GM18517 (cell line): Measurements from ENCODE around the gene CHD2.
"Not testable (repeated sequence)": the region's sequence is repeated elsewhere in the genome, so short reads cannot be mapped to it uniquely, and the experiment has no call there.

Experiments used
- ATAC-seq: cut with Tn5 transposase; IDR thresholded peaks from one replicate; pipeline ENCODE4 v1.9.1; 2021; ENCODE audit warnings: mild to moderate bottlenecking, moderate library complexity; ENCODE audit not compliant: unreplicated experiment

CHD2 gene

GRCh38 chr15:93031557-93032384, 131.6 kb downstream of the CHD2 start:
- not testable (repeated sequence) for ATAC-seq

DNA sequence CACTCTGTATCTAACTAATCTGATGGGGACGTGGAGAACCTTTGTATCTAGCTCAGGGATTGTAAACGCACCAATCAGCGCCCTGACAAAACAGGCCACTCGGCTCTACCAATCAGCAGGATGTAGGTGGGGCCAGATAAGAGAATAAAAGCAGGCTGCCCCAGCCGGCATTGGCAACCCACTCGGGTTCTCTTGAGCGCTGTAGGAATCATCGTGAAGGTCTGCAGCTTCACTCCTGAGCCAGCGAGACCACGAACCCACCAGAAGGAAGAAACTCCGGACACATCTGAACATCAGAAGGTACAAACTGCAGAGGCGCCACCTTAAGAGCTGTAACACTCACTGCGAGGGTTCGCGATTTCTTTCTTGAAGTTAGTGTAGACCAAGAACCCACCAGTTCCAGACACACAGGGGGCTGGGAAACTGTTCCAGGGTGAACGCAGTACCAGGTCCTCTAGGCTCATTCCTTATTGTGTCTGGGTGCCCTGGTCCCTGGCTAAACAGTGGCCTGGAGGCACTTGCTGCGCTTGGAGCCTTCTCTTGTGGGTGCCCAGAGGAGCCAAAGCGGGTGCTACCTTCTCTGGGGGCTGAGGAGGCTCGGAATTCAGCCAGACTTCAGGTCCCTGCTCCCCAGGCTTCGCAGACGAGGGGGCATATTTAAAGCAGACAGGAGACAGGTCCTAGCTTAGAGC, 132.5 kb downstream of the CHD2 start:
- ATAC-seq = not testable (repeated sequence)

- ATAC-seq = no peak
These were observed 133.4 kb downstream of the CHD2 start for GRCh38 chr15:93033434-93034045.

DNA sequence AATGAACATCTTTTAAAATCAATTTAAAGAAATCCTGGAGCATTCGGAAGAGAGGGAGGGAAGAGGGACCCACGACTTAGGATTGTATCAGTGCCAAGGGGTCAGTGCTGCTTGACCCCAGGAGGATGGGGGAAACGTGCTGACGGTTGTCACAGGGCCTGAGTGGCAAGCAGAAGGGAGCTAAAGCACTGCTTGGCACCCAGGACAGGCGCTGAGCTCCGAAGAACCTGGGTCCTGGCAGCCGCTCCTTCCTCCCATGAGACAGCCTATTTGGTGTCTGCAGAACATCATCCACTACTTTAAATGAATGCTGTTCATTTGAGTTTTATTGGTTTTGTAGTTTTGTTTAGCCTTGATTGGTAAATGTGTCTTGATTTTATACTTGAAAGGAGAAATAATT, 134.4 kb downstream of the CHD2 start:
- no peak for ATAC-seq

DNA sequence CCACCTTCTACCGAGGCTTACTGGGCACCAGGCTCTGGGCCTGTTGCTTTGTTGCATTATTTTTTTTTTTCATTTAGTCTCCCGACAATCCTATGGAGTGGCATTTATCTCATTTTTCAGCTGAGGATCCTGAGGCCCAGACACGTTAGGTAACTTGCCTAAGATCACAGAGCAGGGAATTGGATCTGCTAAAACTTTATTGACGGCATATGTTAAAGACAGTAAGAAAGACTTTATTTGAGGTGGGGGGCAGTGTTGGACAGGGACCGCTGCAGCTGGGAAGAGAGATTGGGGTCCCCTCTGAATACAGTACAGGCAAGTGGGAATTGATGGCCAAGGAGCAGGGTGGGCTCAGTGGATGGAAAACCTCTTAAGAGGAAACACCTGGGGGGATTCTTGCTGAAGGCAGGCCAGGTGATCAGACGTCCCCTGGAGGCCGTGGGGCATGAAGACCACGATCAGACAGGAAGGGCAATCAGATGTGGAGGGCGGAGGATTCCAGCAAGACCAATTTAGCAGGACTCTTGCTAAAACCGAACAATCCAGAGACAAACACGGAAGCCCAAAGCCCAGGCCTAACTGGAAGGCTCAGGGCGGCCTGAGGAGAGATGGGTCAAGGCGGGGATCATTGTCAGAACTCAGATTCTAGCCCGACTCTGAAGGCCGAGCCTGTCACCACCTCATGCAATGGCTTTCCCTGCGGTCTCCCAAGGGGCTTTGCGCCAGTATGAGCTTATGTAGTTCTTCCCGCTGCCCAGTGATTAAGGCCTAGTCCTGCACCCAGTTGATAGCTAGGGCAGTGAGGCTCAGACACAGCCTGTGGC, 135.2 kb downstream of the CHD2 start:
- ATAC-seq = no peak

GRCh38 chr15:93035953-93036810, 136.1 kb downstream of the CHD2 start:
- no peak for ATAC-seq

GRCh38 chr15:93036951-93037819, 137.1 kb downstream of the CHD2 start:
- ATAC-seq = no peak

- ATAC-seq = no peak
These were observed 137.9 kb downstream of the CHD2 start for GRCh38 chr15:93037820-93038705.

GRCh38 chr15:93039562-93040287, 139.6 kb downstream of the CHD2 start:
- not testable (repeated sequence) for ATAC-seq

- no peak for ATAC-seq
These were observed 140.4 kb downstream of the CHD2 start for GRCh38 chr15:93040288-93041158.

- no peak for ATAC-seq
These were observed 141.0 kb downstream of the CHD2 start for GRCh38 chr15:93041159-93041547.

DNA sequence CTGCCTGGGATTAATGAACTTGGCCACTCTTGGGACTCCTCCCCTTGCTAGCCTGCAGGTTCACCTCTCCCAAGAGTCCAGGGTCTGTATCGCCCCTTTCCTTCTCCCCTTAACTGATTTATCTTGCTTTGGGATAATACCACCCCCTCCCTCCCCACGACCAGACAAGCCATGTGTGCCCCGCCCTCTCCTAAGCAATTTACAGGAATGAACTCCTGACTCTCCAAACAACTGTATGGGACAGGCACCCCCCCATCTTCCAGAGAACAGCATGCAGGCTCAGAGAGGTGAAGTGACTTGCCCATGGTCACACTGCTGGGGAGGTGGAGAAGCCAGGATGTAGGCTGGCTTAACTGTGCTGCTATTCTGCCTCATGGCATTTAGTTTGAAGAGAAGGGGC, 142.1 kb downstream of the CHD2 start:
- no peak for ATAC-seq

DNA sequence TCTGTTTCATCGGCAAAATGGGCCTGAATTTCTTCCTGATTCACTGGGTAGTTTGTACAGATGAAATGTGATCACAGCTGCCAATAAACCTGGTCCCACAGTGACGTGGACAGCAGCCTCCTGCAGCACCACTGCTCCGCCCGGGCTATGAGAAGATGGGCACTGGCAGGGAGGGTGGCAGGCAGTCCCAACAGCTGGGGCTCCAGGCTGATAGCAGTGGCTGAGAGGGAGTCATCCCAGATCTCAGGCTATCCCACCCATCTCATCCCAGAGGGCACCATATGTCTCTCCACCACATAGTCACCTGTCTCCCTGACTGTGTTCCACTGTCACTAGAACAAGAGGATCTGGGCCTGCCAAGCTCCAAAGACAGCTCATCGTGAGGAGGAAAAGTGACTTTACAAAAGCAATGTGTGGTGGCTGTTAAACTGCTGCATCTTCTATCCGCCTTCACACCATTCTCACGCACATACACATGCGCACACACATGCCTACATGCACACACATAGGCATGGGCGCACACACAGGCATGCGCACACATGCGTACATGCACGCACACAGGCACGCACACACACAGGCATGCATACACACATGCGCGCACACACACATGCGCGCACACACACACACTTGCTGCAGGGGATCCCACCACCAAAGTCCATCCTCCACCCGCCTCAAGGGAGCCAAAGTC, 142.7 kb downstream of the CHD2 start:
- no peak for ATAC-seq

DNA sequence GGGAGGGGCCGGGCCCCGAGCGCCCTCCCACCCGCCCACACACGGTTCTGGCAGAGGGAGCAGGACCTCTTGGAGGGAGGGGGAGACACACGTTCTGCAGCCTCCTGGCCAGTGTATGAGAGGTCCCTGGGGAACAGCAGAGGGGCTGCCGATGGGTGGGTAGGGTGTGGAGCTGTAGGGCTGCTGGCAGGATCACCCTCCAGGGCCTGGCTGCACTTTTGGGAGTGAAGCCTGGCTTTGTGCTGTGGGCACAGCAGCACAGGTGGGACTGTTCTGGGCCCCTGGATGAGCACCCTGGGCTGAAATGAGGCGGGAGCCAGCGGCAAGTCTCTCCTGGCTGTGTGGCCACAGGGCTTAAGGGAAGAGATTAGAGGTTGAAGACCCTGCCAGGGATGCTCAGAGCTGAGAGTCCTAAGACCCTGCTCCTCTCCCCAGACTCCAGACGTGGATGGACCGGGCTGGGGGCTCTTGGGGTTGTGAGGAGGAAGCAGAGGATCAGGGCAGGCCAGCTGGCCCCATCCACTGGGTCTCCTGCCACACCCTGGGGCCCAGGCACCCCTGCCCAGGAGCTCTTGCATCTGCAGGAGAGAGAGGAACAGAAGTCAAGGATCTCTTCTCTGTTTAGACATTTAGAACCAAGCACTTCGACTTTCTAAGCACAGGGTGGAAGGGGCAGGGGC, 143.6 kb downstream of the CHD2 start:
- no peak for ATAC-seq
